D341Med (cell line): ENCODE measurements around the gene MRM3.
"Not testable (repeated sequence)": the region's sequence is repeated elsewhere in the genome, so short reads cannot be mapped to it uniquely, and the experiment has no call there.

Source experiments
- DNase-seq: peaks from one replicate; pipeline ENCODE4 v3.0.0; 2012; ENCODE audit warnings: low spot score

MRM3 gene

GRCh38 chr17:781805-782731 lies at the start of gene MRM3, which contains the start of gene GLOD4:
Gene MRM3 (plus strand): TSS chr17:782353. CDS start chr17:782379, 26 bp downstream.
Gene GLOD4 (minus strand): TSS chr17:782280. CDS start chr17:782255, 25 bp downstream.
- peak; percentile 93 for DNase-seq

- DNase-seq = no peak
Measured at GRCh38 chr17:732902-733720, 49.0 kb upstream of the MRM3 start.

GRCh38 chr17:733743-734142 lies 48.4 kb upstream of the MRM3 start:
- DNase-seq = no peak

- DNase-seq = no peak
Measured at GRCh38 chr17:737561-738113, 44.5 kb upstream of the MRM3 start.

- no peak for DNase-seq
Measured at GRCh38 chr17:740240-741017, 41.7 kb upstream of the MRM3 start.

- no peak for DNase-seq
Measured at GRCh38 chr17:742147-742793, 39.9 kb upstream of the MRM3 start.

GRCh38 chr17:743139-743538 lies 39.0 kb upstream of the MRM3 start:
- no peak for DNase-seq

- DNase-seq = no peak
Measured at GRCh38 chr17:744937-745336, 37.2 kb upstream of the MRM3 start.

- DNase-seq = no peak
Measured at GRCh38 chr17:745406-745805, 36.7 kb upstream of the MRM3 start.

GRCh38 chr17:746181-746580 lies 36.0 kb upstream of the MRM3 start:
- DNase-seq = no peak

GRCh38 chr17:746783-747629 lies 35.1 kb upstream of the MRM3 start:
- DNase-seq = no peak

- DNase-seq = not testable (repeated sequence)
Measured at GRCh38 chr17:748604-749003, 33.5 kb upstream of the MRM3 start.

- not testable (repeated sequence) for DNase-seq
Measured at GRCh38 chr17:749359-749758, 32.8 kb upstream of the MRM3 start.

- DNase-seq = peak; percentile 44
Measured at GRCh38 chr17:750431-751037, 31.6 kb upstream of the MRM3 start.

GRCh38 chr17:751269-752001 lies 30.7 kb upstream of the MRM3 start:
- DNase-seq = no peak

- peak; percentile 93 for DNase-seq
Measured at GRCh38 chr17:752002-752619, 30.0 kb upstream of the MRM3 start, which contains the start of gene GEMIN4. Gene GEMIN4 (minus strand): TSS chr17:752264. CDS start chr17:752142, 122 bp downstream.

- peak; percentile 49 for DNase-seq
Measured at GRCh38 chr17:752620-753219, 29.4 kb upstream of the MRM3 start.

- DNase-seq = no peak
Measured at GRCh38 chr17:753418-753817, 28.7 kb upstream of the MRM3 start.
